Naive thymus-derived CD4-positive, alpha-beta T cell (primary cell): Measurements from ENCODE around the gene XPOT. TPM values are rescaled to one million over a fixed set of nuclear protein-coding genes. Genes with fewer than 3 reads are reported as not detected.

Experiments
- ATAC-seq: fragments of 150-1000 bp; cut with Tn5 transposase; 2 replicates; pipeline ENCODE4 v1.10.0; 2021; ENCODE audit warnings: mild to moderate bottlenecking, moderate library complexity
- CTCF ChIA-PET: fragments of 350-600 bp; sonication (Branson Sonifier 250); formaldehyde crosslinking; loops from one replicate; lab custom pipeline; 2021; ENCODE audit warnings: antibody characterized with exemption; lab: Charles Lee
- POLR2A ChIA-PET: fragments of 350-600 bp; sonication (Branson Sonifier 250); formaldehyde crosslinking; loops from one replicate; lab custom pipeline; 2021; ENCODE audit warnings: antibody characterized with exemption, inconsistent platforms; lab: Charles Lee
- DNase-seq, 9 donors: peaks; one replicate each; pipeline versions ENCODE4 v3.0.0 to v3.0.0-alpha.2; 2020 to 2022; ENCODE audit warnings: mixed read lengths in 1 of 9
- H3K27ac ChIP-seq: one replicate; pipeline ENCODE4 v1.7.0; 2013; ENCODE audit warnings: mild to moderate bottlenecking, low read depth, low read length, moderate library complexity
- H3K27me3 ChIP-seq, 2 donors: one replicate each; pipeline ENCODE4 v1.7.0; 2013; ENCODE audit warnings: low read length in 2 of 2, mild to moderate bottlenecking in 2 of 2, moderate library complexity in 2 of 2; ENCODE audit not compliant: control insufficient read depth in 2 of 2, insufficient read depth in 2 of 2
- H3K36me3 ChIP-seq, 3 experiments: 1 replicate in 2 of 3; 2 replicates in 1 of 3; pipeline ENCODE4 v1.7.0; 2013; ENCODE audit warnings: low read length in 3 of 3, mild to moderate bottlenecking in 3 of 3, moderate library complexity in 1 of 3; ENCODE audit not compliant: insufficient read depth in 3 of 3, control insufficient read depth in 2 of 3
- H3K4me1 ChIP-seq, 2 donors: one replicate each; pipeline ENCODE4 v1.7.0; 2013; ENCODE audit warnings: low read length in 2 of 2, mild to moderate bottlenecking in 2 of 2, moderate library complexity in 1 of 2; ENCODE audit not compliant: control insufficient read depth in 2 of 2, insufficient read depth in 2 of 2
- H3K4me3 ChIP-seq: 2 replicates; pipeline ENCODE4 v1.7.0; 2013; ENCODE audit warnings: mild to moderate bottlenecking, low read length
- H3K9me3 ChIP-seq, 3 experiments: 1 replicate in 2 of 3; 2 replicates in 1 of 3; pipeline ENCODE4 v1.7.0; 2013; ENCODE audit warnings: low read length in 3 of 3; ENCODE audit not compliant: control insufficient read depth in 2 of 3
- H3K27ac Mint-ChIP-seq, 9 donors: one replicate each; pipeline ENCODE4 v1.8.0; 2020 to 2022; ENCODE audit warnings: mixed read lengths in 9 of 9, mild to moderate bottlenecking in 8 of 9, moderate library complexity in 5 of 9, inconsistent platforms in 2 of 9
- H3K27me3 Mint-ChIP-seq, 5 donors: one replicate each; pipeline ENCODE4 v1.8.0; 2021 to 2022; ENCODE audit warnings: mixed read lengths in 5 of 5, mild to moderate bottlenecking in 1 of 5
- H3K36me3 Mint-ChIP-seq, 5 donors: one replicate each; pipeline ENCODE4 v1.8.0; 2020 to 2022; ENCODE audit warnings: mixed read lengths in 5 of 5, mild to moderate bottlenecking in 3 of 5, inconsistent platforms in 1 of 5
- H3K4me1 Mint-ChIP-seq, 7 donors: one replicate each; pipeline ENCODE4 v1.8.0; 2020 to 2022; ENCODE audit warnings: mixed read lengths in 7 of 7, mild to moderate bottlenecking in 3 of 7, inconsistent platforms in 1 of 7
- H3K4me3 Mint-ChIP-seq, 10 donors: one replicate each; pipeline ENCODE4 v1.8.0; 2020 to 2022; ENCODE audit warnings: mild to moderate bottlenecking in 10 of 10, mixed read lengths in 10 of 10, moderate library complexity in 6 of 10, inconsistent platforms in 2 of 10
- H3K9me3 Mint-ChIP-seq, 11 donors: one replicate each; pipeline ENCODE4 v1.8.0; 2020 to 2022; ENCODE audit warnings: mixed read lengths in 11 of 11, mild to moderate bottlenecking in 4 of 11, inconsistent platforms in 1 of 11, moderate library complexity in 1 of 11
- intact Hi-C, 2 donors: fragments of 100-400 bp; cut with micrococcal nuclease; formaldehyde crosslinking; loops; one replicate each; pipeline ENCODE4 v1.15.1; 2023
- polyA plus RNA-seq, 2 donors: library from polyadenylated mRNA; unstranded; fragments of 300-500 nt; fragmentation: Illumina TruSeq; gene quantifications; one replicate each; pipeline ENCODE4 v1.2.3, GENCODE V29; 2021
- total RNA-seq, 6 experiments: library from RNA in 5 of 6; stranded (reverse) in 5 of 6; gene quantifications; 1 replicate in 5 of 6; 2 replicates in 1 of 6; pipeline ENCODE4 v1.2.3 and lab custom pipeline; 2021 to 2026

Gene XPOT
- total and polyA plus RNA-seq, 7 experiments from 2014 or later: 24.8 to 118 (median 56.0) TPM

DNA sequence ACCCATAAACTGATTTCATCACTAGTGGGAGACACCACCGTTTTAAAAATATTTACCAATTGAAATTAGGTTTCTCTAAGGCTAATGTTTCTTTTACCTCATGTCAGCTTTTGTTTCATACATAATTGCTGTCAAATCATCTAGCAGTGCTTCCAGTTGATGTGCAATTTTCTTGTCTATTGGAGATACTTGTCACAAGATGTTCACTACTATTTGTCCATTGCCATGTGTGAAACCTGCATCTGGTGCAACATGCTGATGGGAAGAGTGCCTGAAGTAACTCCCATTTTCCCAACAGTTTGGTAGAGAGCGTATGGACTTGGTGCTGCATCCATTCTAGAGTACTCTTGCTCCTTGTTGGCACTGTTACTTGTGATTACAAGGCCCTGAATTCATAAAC lies 9.7 kb downstream of the XPOT start:
- H3K27me3 Mint-ChIP-seq: no peaks in the 10 kb centered on the region
- no peaks in the 10 kb centered on the region for H3K9me3 ChIP-seq
- no peak overlapping the region for H3K4me3 ChIP-seq
- intact Hi-C loops: no loop called here
- DNase-seq: no peak
- no peaks in the 10 kb centered on the region for H3K9me3 Mint-ChIP-seq
- no peak overlapping the region for H3K27ac Mint-ChIP-seq
- H3K4me3 Mint-ChIP-seq: no peak overlapping the region
- no peak overlapping the region for H3K27ac ChIP-seq
- no peaks in the 10 kb centered on the region for H3K27me3 ChIP-seq
- H3K36me3 ChIP-seq: peaks cover 0 to 69% (median 22%) of the 10 kb centered on the region in 3 experiments
- ATAC-seq: no peak
- CTCF ChIA-PET: no interaction called here
- H3K4me1 ChIP-seq: no peaks in the 10 kb centered on the region
- H3K4me1 Mint-ChIP-seq: peaks cover 0 to 21% (median 3%) of the 10 kb centered on the region in 7 donors
- POLR2A ChIA-PET: no interaction called here
- H3K36me3 Mint-ChIP-seq: peaks cover 18 to 45% (median 37%) of the 10 kb centered on the region in 5 donors

- intact Hi-C loops: loop anchor here in 1 of 2 donors (2.0 kb wide), 1 partner anchor 17 kb away; no protein-coding TSS in a partner anchor
- Mint-ChIP-seq H3K4me3 (no peak overlapping the region), H3K27me3 (no peaks in the 10 kb centered on the region), H3K9me3 (no peaks in the 10 kb centered on the region), H3K36me3 (peaks cover 14 to 50% (median 29%) of the 10 kb centered on the region in 5 donors), H3K4me1 (peaks cover 0 to 13% (median 0%) of the 10 kb centered on the region in 7 donors), H3K27ac (no peak overlapping the region)
- DNase-seq (no peak), ATAC-seq (no peak)
- Histone ChIP-seq H3K27me3 (no peaks in the 10 kb centered on the region), H3K4me3 (no peak overlapping the region), H3K36me3 (peaks cover 0 to 69% (median 10%) of the 10 kb centered on the region in 3 experiments), H3K9me3 (no peaks in the 10 kb centered on the region), H3K4me1 (no peaks in the 10 kb centered on the region), H3K27ac (no peak overlapping the region)
- CTCF ChIA-PET: no interaction called here
- POLR2A ChIA-PET: interaction anchor here (0.6 to 1.1 kb wide), 3 partner anchors 11 to 1828 kb away, joined by 3 read pairs; no protein-coding TSS in a partner anchor
Measured at GRCh38 chr12:64418209-64418608, 14.0 kb downstream of the XPOT start.

DNA sequence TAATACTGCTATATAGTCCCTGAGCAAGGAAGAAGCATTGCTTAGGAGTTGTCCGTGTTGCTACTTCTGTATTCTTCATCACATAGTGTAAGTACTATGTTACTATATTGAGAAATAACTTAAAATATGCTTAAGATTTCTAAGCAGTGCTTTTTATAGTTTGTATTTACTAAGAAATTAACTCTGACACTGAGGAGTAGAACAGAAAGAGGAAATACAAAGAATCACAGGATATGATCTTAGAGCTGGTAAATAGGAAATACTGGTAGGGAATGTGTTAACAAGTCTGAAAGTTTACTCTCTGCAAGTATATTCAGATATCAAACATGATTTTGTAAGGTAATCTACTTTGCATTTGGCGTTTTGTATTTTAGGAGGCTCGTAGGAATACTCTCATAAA lies 15.5 kb downstream of the XPOT start:
- peaks cover 14 to 55% (median 35%) of the 10 kb centered on the region in 5 donors for H3K36me3 Mint-ChIP-seq
- Histone ChIP-seq H3K4me3 (no peak overlapping the region), H3K36me3 (peaks cover 5 to 72% (median 17%) of the 10 kb centered on the region in 3 experiments), H3K4me1 (no peaks in the 10 kb centered on the region), H3K27me3 (no peaks in the 10 kb centered on the region), H3K27ac (no peak overlapping the region), H3K9me3 (no peaks in the 10 kb centered on the region)
- ATAC-seq: no peak
- peak overlapping the region in 1 of 9 donors; percentile 1 for H3K27ac Mint-ChIP-seq
- no peaks in the 10 kb centered on the region for H3K9me3 Mint-ChIP-seq
- H3K27me3 Mint-ChIP-seq: no peaks in the 10 kb centered on the region
- CTCF ChIA-PET: no interaction called here
- H3K4me3 Mint-ChIP-seq: no peak overlapping the region
- intact Hi-C loops: loop anchor here in 1 of 2 donors (2.0 kb wide), 1 partner anchor 15 kb away; no protein-coding TSS in a partner anchor
- peaks cover 0 to 13% (median 0%) of the 10 kb centered on the region in 7 donors for H3K4me1 Mint-ChIP-seq
- POLR2A ChIA-PET: no interaction called here
- no peak for DNase-seq

GRCh38 chr12:64427988-64428387 lies 23.8 kb downstream of the XPOT start:
- peak overlapping the region in 1 of 9 donors; percentile 14 for H3K27ac Mint-ChIP-seq
- POLR2A ChIA-PET: interaction anchor here (0.7 kb wide), 1 partner anchor 200 kb away, joined by 3 read pairs; no protein-coding TSS in a partner anchor

DNA sequence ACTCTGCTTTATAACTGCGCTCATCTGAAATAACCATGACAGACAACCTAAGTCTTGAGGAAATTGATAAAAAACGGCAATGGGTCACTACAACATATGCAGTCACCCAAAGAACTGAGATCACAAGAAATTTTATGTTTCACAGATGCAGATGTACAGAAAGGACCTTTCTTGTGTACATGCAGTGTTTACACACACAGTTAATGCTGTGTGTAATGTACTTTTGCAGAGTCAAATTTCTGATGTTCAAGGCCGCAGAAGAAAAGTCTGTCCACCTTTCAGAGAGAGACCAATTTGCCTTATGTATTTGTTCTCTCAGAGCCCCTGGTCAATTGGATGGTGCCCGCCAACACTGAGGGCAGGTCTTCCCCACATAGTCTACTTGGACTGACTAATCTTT lies 24.8 kb downstream of the XPOT start:
- ChIA-PET CTCF (no interaction called here), POLR2A (no interaction called here)
- no peaks in the 10 kb centered on the region for H3K27me3 Mint-ChIP-seq
- H3K4me1 Mint-ChIP-seq: peaks cover 0 to 6% (median 0%) of the 10 kb centered on the region in 7 donors
- Histone ChIP-seq H3K27me3 (no peaks in the 10 kb centered on the region), H3K4me1 (no peaks in the 10 kb centered on the region), H3K9me3 (no peaks in the 10 kb centered on the region), H3K36me3 (peaks cover 11 to 79% (median 52%) of the 10 kb centered on the region in 3 experiments), H3K4me3 (no peak overlapping the region), H3K27ac (no peak overlapping the region)
- H3K9me3 Mint-ChIP-seq: no peaks in the 10 kb centered on the region
- peak overlapping the region in 2 of 9 donors; percentile 14 to 22 for H3K27ac Mint-ChIP-seq
- no peak overlapping the region for H3K4me3 Mint-ChIP-seq
- intact Hi-C loops: no loop called here
- ATAC-seq (no peak), DNase-seq (no peak)
- H3K36me3 Mint-ChIP-seq: peaks cover 8 to 73% (median 49%) of the 10 kb centered on the region in 5 donors

More at GRCh38 chr12:64427988-64428387, 23.8 kb downstream of the XPOT start:
- no peak overlapping the region for H3K4me3 Mint-ChIP-seq
- no peaks in the 10 kb centered on the region for H3K4me1 ChIP-seq
- H3K36me3 ChIP-seq: peaks cover 14 to 78% (median 47%) of the 10 kb centered on the region in 3 experiments
- no peaks in the 10 kb centered on the region for H3K9me3 ChIP-seq
- DNase-seq (no peak), ATAC-seq (no peak)
- CTCF ChIA-PET: interaction anchor here (0.7 kb wide), 1 partner anchor 526 kb away, joined by 4 read pairs; no protein-coding TSS in a partner anchor
- H3K27ac ChIP-seq: no peak overlapping the region
- H3K27me3 Mint-ChIP-seq: no peaks in the 10 kb centered on the region
- no peak overlapping the region for H3K4me3 ChIP-seq
- no peaks in the 10 kb centered on the region for H3K27me3 ChIP-seq
- H3K36me3 Mint-ChIP-seq: peaks cover 8 to 77% (median 52%) of the 10 kb centered on the region in 5 donors
- no peaks in the 10 kb centered on the region for H3K9me3 Mint-ChIP-seq
- peaks cover 0 to 6% (median 0%) of the 10 kb centered on the region in 7 donors for H3K4me1 Mint-ChIP-seq
- intact Hi-C loops: no loop called here

- intact Hi-C loops: loop anchor here in 1 of 2 donors (2.0 kb wide), 1 partner anchor 14 kb away; no protein-coding TSS in a partner anchor
- peak overlapping the region in 1 of 9 donors; percentile 19 for H3K27ac Mint-ChIP-seq
- ATAC-seq (no peak), DNase-seq (no peak)
- H3K36me3 Mint-ChIP-seq: peaks cover 4 to 73% (median 47%) of the 10 kb centered on the region in 5 donors
- H3K4me3 Mint-ChIP-seq: no peak overlapping the region
- peaks cover 9 to 75% (median 36%) of the 10 kb centered on the region in 3 experiments for H3K36me3 ChIP-seq
- POLR2A ChIA-PET: interaction anchor here (0.8 to 0.9 kb wide), 2 partner anchors 13 to 25 kb away, joined by 3 read pairs; no protein-coding TSS in a partner anchor
- CTCF ChIA-PET: no interaction called here
- no peak overlapping the region for H3K4me3 ChIP-seq
- no peaks in the 10 kb centered on the region for H3K4me1 ChIP-seq
- no peaks in the 10 kb centered on the region for H3K27me3 Mint-ChIP-seq
- H3K27ac ChIP-seq: no peak overlapping the region
- H3K9me3 Mint-ChIP-seq: no peaks in the 10 kb centered on the region
- H3K4me1 Mint-ChIP-seq: peaks cover 0 to 6% (median 0%) of the 10 kb centered on the region in 7 donors
- H3K9me3 ChIP-seq: no peaks in the 10 kb centered on the region
- no peaks in the 10 kb centered on the region for H3K27me3 ChIP-seq
Measured at GRCh38 chr12:64430886-64431285, 26.7 kb downstream of the XPOT start.
